Brain microvascular endothelial cell (primary cell): ENCODE data around the gene CLASP2.

Source experiments
- DNase-seq: peaks from one replicate; pipeline ENCODE4 v3.0.0-alpha.2; 2020
- H3K27ac ChIP-seq: fragments of 250-450 bp; sonication (Bioruptor Pico); 2 replicates; pipeline ENCODE4 v1.5.1; 2020; ENCODE audit warnings: mild to moderate bottlenecking, moderate library complexity
- H3K27me3 ChIP-seq: fragments of 250-450 bp; sonication (Bioruptor Pico); replicated peaks from 2 replicates; pipeline ENCODE4 v1.5.1; 2020; ENCODE audit warnings: mild to moderate bottlenecking
- H3K36me3 ChIP-seq: fragments of 250-450 bp; sonication (Bioruptor Pico); replicated peaks from 2 replicates; pipeline ENCODE4 v1.5.1; 2020; ENCODE audit warnings: mild to moderate bottlenecking
- H3K4me3 ChIP-seq: 2 replicates; pipeline ENCODE4 v1.5.1; 2011; ENCODE audit warnings: low read depth, mild to moderate bottlenecking, control low read depth, low read length, moderate library complexity
- CTCF ChIP-seq: IDR thresholded peaks from 2 replicates; pipeline ENCODE4 v1.5.1; 2011; ENCODE audit warnings: low read depth, mild to moderate bottlenecking, moderate library complexity, low read length, control low read depth, inconsistent platforms; ENCODE audit errors: missing control alignments
- in situ Hi-C: cut with HindIII; loops from 2 replicates; pipeline ENCODE4 v1.10.0; 2017; ENCODE audit warnings: low sequenced_read_pairs, low pct_ligation_motif_present

Gene CLASP2

GRCh38 chr3:33749546-33750210, 31.6 kb upstream of the CLASP2 start:
- DNase-seq = no peak
- H3K4me3 ChIP-seq = no peak overlapping the region
- H3K27me3 ChIP-seq = no peaks in the 10 kb centered on the region
- in situ Hi-C loops = no loop called here
- TF ChIP-seq CTCF = no peak
- no peak overlapping the region for H3K27ac ChIP-seq
- no peaks in the 10 kb centered on the region for H3K36me3 ChIP-seq

GRCh38 chr3:33746416-33747116, 28.5 kb upstream of the CLASP2 start:
- Histone ChIP-seq H3K4me3 (no peak overlapping the region), H3K27me3 (no peaks in the 10 kb centered on the region), H3K27ac (no peak overlapping the region), H3K36me3 (no peaks in the 10 kb centered on the region)
- in situ Hi-C loops = no loop called here
- no peak for DNase-seq
- TF ChIP-seq CTCF = no peak

GRCh38 chr3:33737146-33737545, 19.1 kb upstream of the CLASP2 start:
- DNase-seq = no peak
- no peaks in the 10 kb centered on the region for H3K36me3 ChIP-seq
- no peak for TF ChIP-seq CTCF
- H3K27me3 ChIP-seq = no peaks in the 10 kb centered on the region
- no peak overlapping the region for H3K27ac ChIP-seq
- in situ Hi-C loops = no loop called here
- H3K4me3 ChIP-seq = no peak overlapping the region

- no peaks in the 10 kb centered on the region for H3K36me3 ChIP-seq
- no peak overlapping the region for H3K4me3 ChIP-seq
- in situ Hi-C loops = no loop called here
- H3K27me3 ChIP-seq = no peaks in the 10 kb centered on the region
- no peak overlapping the region for H3K27ac ChIP-seq
- peak; percentile 56 for TF ChIP-seq CTCF
- DNase-seq = no peak
Observed at GRCh38 chr3:33732394-33732793, 14.3 kb upstream of the CLASP2 start.

GRCh38 chr3:33729993-33730392, 11.9 kb upstream of the CLASP2 start:
- Histone ChIP-seq H3K36me3 (no peaks in the 10 kb centered on the region), H3K4me3 (no peak overlapping the region), H3K27ac (no peak overlapping the region), H3K27me3 (no peaks in the 10 kb centered on the region)
- DNase-seq = no peak
- in situ Hi-C loops = no loop called here
- TF ChIP-seq CTCF = no peak
